H9 (cell line): ENCODE measurements around the gene RBM27. TPM values are rescaled to one million over a fixed set of nuclear protein-coding genes. Genes with fewer than 3 reads are reported as not detected.

Source experiments
- DNase-seq: peaks from one replicate; pipeline ENCODE4 v3.0.0-alpha.2; 2017
- H2AFZ ChIP-seq: one replicate; pipeline ENCODE4 v1.6.1; 2013; ENCODE audit warnings: mild to moderate bottlenecking, low read length, control low read depth, moderate library complexity
- H2AK5ac ChIP-seq: 2 replicates; pipeline ENCODE4 v1.6.1; 2013; ENCODE audit warnings: low read length, control low read depth, mixed read lengths; ENCODE audit not compliant: insufficient read length
- H2BK120ac ChIP-seq: one replicate; pipeline ENCODE4 v1.6.1; 2013; ENCODE audit warnings: low read depth, mild to moderate bottlenecking, low read length, control low read depth, inconsistent platforms; ENCODE audit not compliant: poor library complexity, severe bottlenecking
- H2BK12ac ChIP-seq: 2 replicates; pipeline ENCODE4 v1.6.1; 2013; ENCODE audit warnings: low read length, control low read depth, mixed read lengths, low read depth; ENCODE audit not compliant: insufficient read length
- H2BK15ac ChIP-seq: 2 replicates; pipeline ENCODE4 v1.6.1; 2013; ENCODE audit warnings: low read depth, low read length, control low read depth
- H2BK20ac ChIP-seq: one replicate; pipeline ENCODE4 v1.6.1; 2013; ENCODE audit warnings: low read depth, mild to moderate bottlenecking, low read length, control low read depth, inconsistent platforms; ENCODE audit not compliant: poor library complexity, severe bottlenecking
- H2BK5ac ChIP-seq: 2 replicates; pipeline ENCODE4 v1.6.1; 2013; ENCODE audit warnings: low read length, control low read depth, mixed read lengths; ENCODE audit not compliant: insufficient read length
- H3K14ac ChIP-seq: 2 replicates; pipeline ENCODE4 v1.6.1; 2013; ENCODE audit warnings: low read length, control low read depth; ENCODE audit not compliant: insufficient read depth
- H3K18ac ChIP-seq: 2 replicates; pipeline ENCODE4 v1.6.1; 2013; ENCODE audit warnings: low read depth, mild to moderate bottlenecking, mixed read lengths, low read length, control low read depth; ENCODE audit not compliant: insufficient read length
- H3K23ac ChIP-seq: 2 replicates; pipeline ENCODE4 v1.6.1; 2013; ENCODE audit warnings: low read length, control low read depth, mixed read lengths, low read depth; ENCODE audit not compliant: insufficient read length
- H3K23me2 ChIP-seq: 2 replicates; pipeline ENCODE4 v1.6.1; 2013; ENCODE audit warnings: low read depth, mild to moderate bottlenecking, mixed read lengths, low read length, control low read depth; ENCODE audit not compliant: insufficient read length, poor library complexity, severe bottlenecking
- H3K27ac ChIP-seq: 2 replicates; pipeline ENCODE4 v1.5.1; 2013; ENCODE audit warnings: low read length, control low read depth, mixed read lengths, low read depth; ENCODE audit not compliant: insufficient read length
- H3K27me3 ChIP-seq: 2 replicates; pipeline ENCODE4 v1.6.1; 2013; ENCODE audit warnings: low read length, control low read depth, inconsistent platforms; ENCODE audit not compliant: insufficient read depth
- H3K4ac ChIP-seq: 2 replicates; pipeline ENCODE4 v1.6.1; 2013; ENCODE audit warnings: low read depth, mild to moderate bottlenecking, control low read depth, inconsistent platforms, low read length, moderate library complexity
- H3K4me1 ChIP-seq: 2 replicates; pipeline ENCODE4 v1.6.1; 2013; ENCODE audit warnings: low read length, control low read depth, inconsistent platforms; ENCODE audit not compliant: insufficient read depth
- H3K4me2 ChIP-seq: 2 replicates; pipeline ENCODE4 v1.6.1; 2013; ENCODE audit warnings: low read length, control low read depth, mixed read lengths; ENCODE audit not compliant: insufficient read length, insufficient read depth
- H3K56ac ChIP-seq: 2 replicates; pipeline ENCODE4 v1.6.1; 2013; ENCODE audit warnings: low read depth, mild to moderate bottlenecking, mixed read lengths, low read length, control low read depth; ENCODE audit not compliant: insufficient read length
- H3K79me1 ChIP-seq: 2 replicates; pipeline ENCODE4 v1.6.1; 2013; ENCODE audit warnings: low read depth, mild to moderate bottlenecking, moderate library complexity, low read length, control low read depth, inconsistent platforms; ENCODE audit not compliant: insufficient read depth, poor library complexity, severe bottlenecking
- H3K79me2 ChIP-seq: 2 replicates; pipeline ENCODE4 v1.6.1; 2013; ENCODE audit warnings: low read length, control low read depth, inconsistent platforms; ENCODE audit not compliant: insufficient read depth
- H3K9ac ChIP-seq: 2 replicates; pipeline ENCODE4 v1.6.1; 2013; ENCODE audit warnings: low read length, control low read depth, mixed read lengths; ENCODE audit not compliant: insufficient read length; ENCODE audit errors: extremely low read depth
- H3K9me3 ChIP-seq: one replicate; pipeline ENCODE4 v1.6.1; 2013; ENCODE audit warnings: low read depth, low read length, inconsistent platforms; ENCODE audit not compliant: control insufficient read depth
- H3T11ph ChIP-seq: one replicate; pipeline ENCODE4 v1.6.1; 2013; ENCODE audit warnings: mild to moderate bottlenecking, low read length, control low read depth, inconsistent platforms
- H4K20me1 ChIP-seq: one replicate; pipeline ENCODE4 v1.6.1; 2013; ENCODE audit not compliant: control insufficient read depth, insufficient read length, insufficient read depth
- H4K5ac ChIP-seq: 2 replicates; pipeline ENCODE4 v1.6.1; 2013; ENCODE audit warnings: low read depth, mild to moderate bottlenecking, mixed read lengths, low read length, control low read depth; ENCODE audit not compliant: insufficient read length
- H4K8ac ChIP-seq: replicated peaks from 2 replicates; pipeline ENCODE4 v1.6.1; 2013; ENCODE audit warnings: low read length, control low read depth, mixed read lengths, low read depth; ENCODE audit not compliant: insufficient read length
- H4K91ac ChIP-seq: 2 replicates; pipeline ENCODE4 v1.6.1; 2013; ENCODE audit warnings: low read depth, mild to moderate bottlenecking, moderate library complexity, mixed read lengths, low read length, control low read depth; ENCODE audit not compliant: insufficient read length
- H3K27ac Mint-ChIP-seq, 3 experiments: 2 replicates in 2 of 3; 3 replicates in 1 of 3; pipeline ENCODE4 v1.8.0; 2020 to 2021; ENCODE audit warnings: mixed read lengths in 3 of 3, mild to moderate bottlenecking in 1 of 3, moderate library complexity in 1 of 3
- H3K27me3 Mint-ChIP-seq: 2 replicates; pipeline ENCODE4 v1.8.0; 2021; ENCODE audit warnings: low read depth, mild to moderate bottlenecking, moderate library complexity, mixed read lengths
- H3K36me3 Mint-ChIP-seq, 3 experiments: 2 replicates in 2 of 3; 3 replicates in 1 of 3; pipeline ENCODE4 v1.8.0; 2020 to 2021; ENCODE audit warnings: low read depth in 3 of 3, mixed read lengths in 3 of 3; ENCODE audit not compliant: insufficient read depth in 1 of 3
- H3K4me1 Mint-ChIP-seq, 2 experiments: 2 replicates each; pipeline ENCODE4 v1.8.0; 2020; ENCODE audit warnings: mixed read lengths in 2 of 2
- H3K4me3 Mint-ChIP-seq, 2 experiments: 2 replicates in 1 of 2; 3 replicates in 1 of 2; pipeline ENCODE4 v1.8.0; 2020 to 2021; ENCODE audit warnings: mild to moderate bottlenecking in 2 of 2, mixed read lengths in 2 of 2, moderate library complexity in 1 of 2
- H3K9me3 Mint-ChIP-seq, 2 experiments: 2 replicates in 1 of 2; 3 replicates in 1 of 2; pipeline ENCODE4 v1.8.0; 2020; ENCODE audit warnings: mild to moderate bottlenecking in 2 of 2, mixed read lengths in 2 of 2, moderate library complexity in 1 of 2
- CTCF ChIP-seq: fragments of 200-600 bp; sonication (generic); conservative IDR thresholded peaks from 3 replicates; pipeline ENCODE4 v1.8.0; 2021; ENCODE audit warnings: antibody characterized with exemption, mild to moderate bottlenecking
- WGBS: extraction: QIAGEN DNeasy Blood & Tissue Kit; methylation state at CpG from one replicate; pipeline ENCODE4 v1.1.7; 2013; ENCODE audit warnings: missing lambda C conversion rate, low lambda C conversion rate, mixed read lengths; ENCODE audit not compliant: insufficient read length; ENCODE audit errors: extremely low coverage; 5-methylcytosine and 5-hydroxymethylcytosine counted together
- total RNA-seq: library from RNA; stranded (reverse); gene quantifications from 2 replicates; pipeline ENCODE4 v1.2.1, GENCODE V29; 2021

Gene RBM27
- total RNA-seq, 1 experiment from 2014 or later: 33.8 TPM

- no peaks in the 10 kb centered on the region for H3K9me3 Mint-ChIP-seq
- no peaks in the 10 kb centered on the region for H4K20me1 ChIP-seq
- H2BK5ac ChIP-seq: no peak overlapping the region
- H4K8ac ChIP-seq: no peak overlapping the region
- no peak overlapping the region for H3K27ac Mint-ChIP-seq
- no peak overlapping the region for H2AFZ ChIP-seq
- no peaks in the 10 kb centered on the region for H3K79me2 ChIP-seq
- no peak overlapping the region for H2BK15ac ChIP-seq
- H3K4me3 Mint-ChIP-seq: no peak overlapping the region
- no peak overlapping the region for H2BK12ac ChIP-seq
- no peak overlapping the region for H3K56ac ChIP-seq
- no peak overlapping the region for H4K91ac ChIP-seq
- no CpG with 5 or more reads among the region's 5 CpGs for WGBS
- H3K27me3 ChIP-seq: no peaks in the 10 kb centered on the region
- H3K14ac ChIP-seq: no peak overlapping the region
- DNase-seq: no peak
- no peak overlapping the region for H4K5ac ChIP-seq
- no peak overlapping the region for H3K9ac ChIP-seq
- H3K18ac ChIP-seq: no peak overlapping the region
- H2AK5ac ChIP-seq: no peak overlapping the region
- peaks cover 11 to 39% (median 31%) of the 10 kb centered on the region in 3 experiments; a peak in 6 of 7 replicates for H3K36me3 Mint-ChIP-seq
- H2BK120ac ChIP-seq: no peak overlapping the region
- H3K23me2 ChIP-seq: no peaks in the 10 kb centered on the region
- H3K4me1 ChIP-seq: no peaks in the 10 kb centered on the region
- H2BK20ac ChIP-seq: no peak overlapping the region
- no peak overlapping the region for H3T11ph ChIP-seq
- no peak overlapping the region for H3K27ac ChIP-seq
- H3K79me1 ChIP-seq: peaks cover 5% of the 10 kb centered on the region
- H3K4ac ChIP-seq: no peak overlapping the region
- H3K9me3 ChIP-seq: no peaks in the 10 kb centered on the region
- no peak overlapping the region for H3K23ac ChIP-seq
- TF ChIP-seq CTCF: no peak
- no peak overlapping the region for H3K4me2 ChIP-seq
- H3K4me1 Mint-ChIP-seq: no peaks in the 10 kb centered on the region
- no peaks in the 10 kb centered on the region for H3K27me3 Mint-ChIP-seq
Measured at GRCh38 chr5:146248561-146248960, 45.2 kb downstream of the RBM27 start.
